Measurements from ENCODE around the gene DAGLA. TPM values are rescaled to one million over a fixed set of nuclear protein-coding genes. Genes with fewer than 3 reads are reported as not detected.

Gene DAGLA
- total RNA-seq, 1 experiment from 2014 or later, result 4.5 TPM

GRCh38 chr11:61743486-61744095 lies 63.4 kb downstream of the DAGLA start:
- Histone ChIP-seq H4K91ac (ENCODE audit: insufficient read length, low read depth, low read length) (no peak overlapping the region), H3K4me2 (ENCODE audit: insufficient read depth, insufficient read length, low read length) (no peak overlapping the region), H2BK15ac (ENCODE audit: low read depth, low read length) (no peak overlapping the region), H3T11ph (ENCODE audit: low read length) (no peak overlapping the region), H3K23me2 (ENCODE audit: insufficient read length, low read depth, low read length, poor library complexity, severe bottlenecking) (no peaks in the 10 kb centered on the region), H3K4me1 (ENCODE audit: insufficient read depth, low read length) (no peaks in the 10 kb centered on the region), H2BK5ac (ENCODE audit: insufficient read length, low read length) (no peak overlapping the region), H3K56ac (ENCODE audit: insufficient read length, low read depth, low read length) (no peak overlapping the region), H3K4ac (ENCODE audit: low read depth, low read length) (no peak overlapping the region), H3K23ac (ENCODE audit: insufficient read length, low read depth, low read length) (no peak overlapping the region), H2BK12ac (ENCODE audit: insufficient read length, low read depth, low read length) (no peak overlapping the region), H3K79me1 (ENCODE audit: insufficient read depth, low read depth, low read length, poor library complexity, severe bottlenecking) (no peaks in the 10 kb centered on the region), H4K8ac (replicated peaks; ENCODE audit: insufficient read length, low read depth, low read length) (no peak overlapping the region), H3K14ac (ENCODE audit: insufficient read depth, low read length) (no peak overlapping the region), H3K18ac (ENCODE audit: insufficient read length, low read depth, low read length) (no peak overlapping the region), H4K5ac (ENCODE audit: insufficient read length, low read depth, low read length) (no peak overlapping the region), H3K9ac (ENCODE audit: extremely low read depth, insufficient read length, low read length) (no peak overlapping the region), H2BK20ac (ENCODE audit: low read depth, low read length, poor library complexity, severe bottlenecking) (no peak overlapping the region), H3K27me3 (ENCODE audit: insufficient read depth, low read length) (no peaks in the 10 kb centered on the region), H2AFZ (ENCODE audit: low read length) (no peak overlapping the region), H2BK120ac (ENCODE audit: low read depth, low read length, poor library complexity, severe bottlenecking) (no peak overlapping the region), H3K79me2 (ENCODE audit: insufficient read depth, low read length) (no peaks in the 10 kb centered on the region), H4K20me1 (ENCODE audit: control insufficient read depth, insufficient read depth, insufficient read length) (no peaks in the 10 kb centered on the region), H3K27ac (ENCODE audit: insufficient read length, low read depth, low read length) (no peak overlapping the region), H3K9me3 (ENCODE audit: control insufficient read depth, low read depth, low read length) (no peaks in the 10 kb centered on the region), H2AK5ac (ENCODE audit: insufficient read length, low read length) (no peak overlapping the region)
- Mint-ChIP-seq H3K27ac (no peak overlapping the region; a peak in 1 of 7 replicates), H3K9me3 (no peaks in the 10 kb centered on the region; a peak in 1 of 5 replicates), H3K4me3 (no peak overlapping the region), H3K27me3 (ENCODE audit: low read depth) (no peaks in the 10 kb centered on the region), H3K4me1 (peaks cover 8 to 21% of the 10 kb centered on the region in 2 experiments), H3K36me3 (ENCODE audit: insufficient read depth in 1 of 3, low read depth in 3 of 3) (peaks cover 8 to 23% (median 8%) of the 10 kb centered on the region in 3 experiments; a peak in 5 of 7 replicates)
- no CpG with 5 or more reads among the region's 42 CpGs for WGBS (ENCODE audit: extremely low coverage, insufficient read length, low lambda C conversion rate)
- TF ChIP-seq, protein P1, sequence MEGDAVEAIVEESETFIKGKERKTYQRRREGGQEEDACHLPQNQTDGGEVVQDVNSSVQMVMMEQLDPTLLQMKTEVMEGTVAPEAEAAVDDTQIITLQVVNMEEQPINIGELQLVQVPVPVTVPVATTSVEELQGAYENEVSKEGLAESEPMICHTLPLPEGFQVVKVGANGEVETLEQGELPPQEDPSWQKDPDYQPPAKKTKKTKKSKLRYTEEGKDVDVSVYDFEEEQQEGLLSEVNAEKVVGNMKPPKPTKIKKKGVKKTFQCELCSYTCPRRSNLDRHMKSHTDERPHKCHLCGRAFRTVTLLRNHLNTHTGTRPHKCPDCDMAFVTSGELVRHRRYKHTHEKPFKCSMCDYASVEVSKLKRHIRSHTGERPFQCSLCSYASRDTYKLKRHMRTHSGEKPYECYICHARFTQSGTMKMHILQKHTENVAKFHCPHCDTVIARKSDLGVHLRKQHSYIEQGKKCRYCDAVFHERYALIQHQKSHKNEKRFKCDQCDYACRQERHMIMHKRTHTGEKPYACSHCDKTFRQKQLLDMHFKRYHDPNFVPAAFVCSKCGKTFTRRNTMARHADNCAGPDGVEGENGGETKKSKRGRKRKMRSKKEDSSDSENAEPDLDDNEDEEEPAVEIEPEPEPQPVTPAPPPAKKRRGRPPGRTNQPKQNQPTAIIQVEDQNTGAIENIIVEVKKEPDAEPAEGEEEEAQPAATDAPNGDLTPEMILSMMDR (conservative IDR thresholded peaks at IDR 0.05), result no peak
- DNase-seq, result peak; percentile 64

Data from H9 (cell line).